Measurements from ENCODE around the gene COPS9. TPM values are rescaled to one million over a fixed set of nuclear protein-coding genes. Genes with fewer than 3 reads are reported as not detected.

The COPS9 gene
- total RNA-seq, 1 donor from 2014 or later, result 115 TPM

- Mint-ChIP-seq H3K36me3 (ENCODE audit: insufficient read depth) (no peaks in the 10 kb centered on the region), H3K27me3 (peaks cover 33% of the 10 kb centered on the region), H3K27ac (no peak overlapping the region), H3K9me3 (ENCODE audit: low read depth) (peaks cover 4% of the 10 kb centered on the region), H3K4me3 (ENCODE audit: low read depth) (no peak overlapping the region), H3K4me1 (ENCODE audit: low read depth) (no peaks in the 10 kb centered on the region)
- TF ChIP-seq CTCF (IDR thresholded peaks at IDR 0.05; ENCODE audit: unreplicated experiment), result no peak
- DNase-seq (ENCODE audit: low spot score, unreplicated experiment), result no peak
Observed at GRCh38 chr2:240114233-240114632, 21.9 kb downstream of the COPS9 start.

GRCh38 chr2:240112914-240113690 is 23.0 kb downstream of the COPS9 start:
- no peak overlapping the region for H3K27ac Mint-ChIP-seq
- H3K27me3 Mint-ChIP-seq, result peaks cover 37% of the 10 kb centered on the region
- TF ChIP-seq CTCF (IDR thresholded peaks at IDR 0.05; ENCODE audit: unreplicated experiment), result no peak
- no peaks in the 10 kb centered on the region for H3K4me1 Mint-ChIP-seq (ENCODE audit: low read depth)
- DNase-seq (ENCODE audit: low spot score, unreplicated experiment), result no peak
- H3K9me3 Mint-ChIP-seq (ENCODE audit: low read depth), result peaks cover 4% of the 10 kb centered on the region
- H3K4me3 Mint-ChIP-seq (ENCODE audit: low read depth), result no peak overlapping the region
- H3K36me3 Mint-ChIP-seq (ENCODE audit: insufficient read depth), result no peaks in the 10 kb centered on the region

- peaks cover 4% of the 10 kb centered on the region for H3K9me3 Mint-ChIP-seq (ENCODE audit: low read depth)
- no peaks in the 10 kb centered on the region for H3K36me3 Mint-ChIP-seq (ENCODE audit: insufficient read depth)
- no peak for DNase-seq (ENCODE audit: low spot score, unreplicated experiment)
- H3K4me1 Mint-ChIP-seq (ENCODE audit: low read depth), result no peaks in the 10 kb centered on the region
- no peak for TF ChIP-seq CTCF (IDR thresholded peaks at IDR 0.05; ENCODE audit: unreplicated experiment)
- H3K27me3 Mint-ChIP-seq, result peaks cover 40% of the 10 kb centered on the region
- no peak overlapping the region for H3K4me3 Mint-ChIP-seq (ENCODE audit: low read depth)
- H3K27ac Mint-ChIP-seq, result no peak overlapping the region
Observed at GRCh38 chr2:240111253-240111652, 24.9 kb downstream of the COPS9 start.

GRCh38 chr2:240109386-240109785 is 26.7 kb downstream of the COPS9 start:
- no peak for TF ChIP-seq CTCF (IDR thresholded peaks at IDR 0.05; ENCODE audit: unreplicated experiment)
- peaks cover 36% of the 10 kb centered on the region for H3K27me3 Mint-ChIP-seq
- no peaks in the 10 kb centered on the region for H3K4me1 Mint-ChIP-seq (ENCODE audit: low read depth)
- H3K9me3 Mint-ChIP-seq (ENCODE audit: low read depth), result no peaks in the 10 kb centered on the region
- H3K36me3 Mint-ChIP-seq (ENCODE audit: insufficient read depth), result no peaks in the 10 kb centered on the region
- H3K4me3 Mint-ChIP-seq (ENCODE audit: low read depth), result no peak overlapping the region
- no peak for DNase-seq (ENCODE audit: low spot score, unreplicated experiment)
- no peak overlapping the region for H3K27ac Mint-ChIP-seq

GRCh38 chr2:240107477-240107796 is 28.7 kb downstream of the COPS9 start:
- TF ChIP-seq CTCF (IDR thresholded peaks at IDR 0.05; ENCODE audit: unreplicated experiment), result no peak
- no peak overlapping the region for H3K27ac Mint-ChIP-seq
- no peaks in the 10 kb centered on the region for H3K4me1 Mint-ChIP-seq (ENCODE audit: low read depth)
- H3K36me3 Mint-ChIP-seq (ENCODE audit: insufficient read depth), result no peaks in the 10 kb centered on the region
- peaks cover 32% of the 10 kb centered on the region for H3K27me3 Mint-ChIP-seq
- H3K9me3 Mint-ChIP-seq (ENCODE audit: low read depth), result no peaks in the 10 kb centered on the region
- no peak overlapping the region for H3K4me3 Mint-ChIP-seq (ENCODE audit: low read depth)
- DNase-seq (ENCODE audit: low spot score, unreplicated experiment), result no peak

Measured in progenitor cell of endocrine pancreas (in vitro differentiated cells).